Keratinocyte (primary cell): ENCODE data around the gene ANO2. TPM values are rescaled to one million over a fixed set of nuclear protein-coding genes. Genes with fewer than 3 reads are reported as not detected.

Experiments
- DNase-seq: peaks from one replicate; pipeline ENCODE4 v3.0.0-alpha.2; 2011; ENCODE audit warnings: low read depth, missing footprints, low spot score
- FAIRE-seq: peaks from 2 replicates; lab custom pipeline; 2011; peaks lifted over from hg19 to GRCh38; lab: Jason Lieb, UNC
- H2AFZ ChIP-seq: 2 replicates; pipeline ENCODE4 v1.6.0; 2012; ENCODE audit warnings: low read length, control low read depth, inconsistent platforms; ENCODE audit not compliant: control insufficient read depth
- H3K27ac ChIP-seq: 2 replicates; pipeline ENCODE4 v1.5.1; 2011; ENCODE audit warnings: low read length; ENCODE audit not compliant: control insufficient read depth, insufficient read depth
- H3K27me3 ChIP-seq: 3 replicates; pipeline ENCODE4 v1.6.0; 2011; ENCODE audit warnings: low read length; ENCODE audit not compliant: control insufficient read depth, insufficient read depth; ENCODE audit errors: extremely low read depth
- H3K36me3 ChIP-seq, 2 experiments: 2 replicates in 1 of 2; 3 replicates in 1 of 2; pipeline ENCODE4 v1.5.1; 2011; ENCODE audit warnings: low read length in 2 of 2, mild to moderate bottlenecking in 1 of 2; ENCODE audit not compliant: control insufficient read depth in 2 of 2, insufficient read depth in 2 of 2; ENCODE audit errors: extremely low read depth in 1 of 2
- H3K4me1 ChIP-seq: 3 replicates; pipeline ENCODE4 v1.5.1; 2011; ENCODE audit warnings: low read length; ENCODE audit not compliant: control insufficient read depth, insufficient read depth; ENCODE audit errors: extremely low read depth
- H3K4me2 ChIP-seq: 3 replicates; pipeline ENCODE4 v1.6.0; 2011; ENCODE audit warnings: low read depth, low read length; ENCODE audit not compliant: control insufficient read depth, insufficient read depth; ENCODE audit errors: extremely low read depth
- H3K4me3 ChIP-seq, 3 experiments: fragments of 200-600 bp in 1 of 3; sonication (generic) in 1 of 3; 2 replicates in 2 of 3; 3 replicates in 1 of 3; pipeline ENCODE4 v1.5.1; 2011 to 2016; ENCODE audit warnings: low read length in 3 of 3, mild to moderate bottlenecking in 3 of 3, control low read depth in 2 of 3, inconsistent platforms in 1 of 3, low read depth in 1 of 3, mixed read lengths in 1 of 3, mixed run types in 1 of 3, moderate library complexity in 1 of 3; ENCODE audit not compliant: control insufficient read depth in 2 of 3, insufficient read depth in 2 of 3; ENCODE audit errors: extremely low read depth in 1 of 3
- H3K79me2 ChIP-seq: 2 replicates; pipeline ENCODE4 v1.6.0; 2012; ENCODE audit warnings: low read length; ENCODE audit not compliant: control insufficient read depth, insufficient read depth
- H3K9ac ChIP-seq: 3 replicates; pipeline ENCODE4 v1.6.0; 2011; ENCODE audit warnings: low read length; ENCODE audit not compliant: control insufficient read depth, insufficient read depth; ENCODE audit errors: extremely low read depth
- H3K9me1 ChIP-seq: 3 replicates; pipeline ENCODE4 v1.6.0; 2011; ENCODE audit warnings: low read length; ENCODE audit not compliant: control insufficient read depth, insufficient read depth; ENCODE audit errors: extremely low read depth
- H3K9me3 ChIP-seq: 2 replicates; pipeline ENCODE4 v1.5.1; 2012; ENCODE audit warnings: low read depth, low read length; ENCODE audit not compliant: control insufficient read depth
- H4K20me1 ChIP-seq: 3 replicates; pipeline ENCODE4 v1.6.0; 2011; ENCODE audit warnings: low read length; ENCODE audit not compliant: control insufficient read depth, insufficient read depth; ENCODE audit errors: extremely low read depth
- CTCF ChIP-seq, 3 experiments: IDR thresholded peaks in 1 of 3; conservative IDR thresholded peaks in 1 of 3; optimal IDR thresholded peaks in 1 of 3; 2 replicates in 2 of 3; 3 replicates in 1 of 3; pipeline versions ENCODE3 to v1.5.1; 2011; ENCODE audit warnings: low read length in 3 of 3, mild to moderate bottlenecking in 3 of 3, moderate library complexity in 2 of 3, control low read depth in 1 of 3, inconsistent platforms in 1 of 3; ENCODE audit not compliant: insufficient read depth in 2 of 3; ENCODE audit errors: extremely low read depth in 1 of 3
- EZH2 ChIP-seq: IDR thresholded peaks from one replicate; pipeline ENCODE4 v1.6.1; 2012; ENCODE audit warnings: inconsistent platforms, mild to moderate bottlenecking, low read length, moderate library complexity
- dilution Hi-C: fragments of 300-500 bp; cut with MboI; formaldehyde crosslinking; loops from one replicate; pipeline ENCODE4 v1.7.0; 2020; ENCODE audit warnings: low sequenced_read_pairs; ENCODE audit not compliant: extremely low pct_ligation_motif_present
- polyA plus RNA-seq, 5 experiments: library from polyadenylated mRNA; depleted of rRNA in 3 of 5; stranded (reverse) in 3 of 5; stranded (forward) in 1 of 5; unstranded in 1 of 5; fragments of >200 nt; gene quantifications; 1 replicate in 1 of 5; 2 replicates in 3 of 5; 3 replicates in 1 of 5; pipeline versions ENCODE4 v1.2.1 to v1.2.3, GENCODE V29; 2011 to 2012; ENCODE audit warnings: missing spikeins in 2 of 5, low read depth in 1 of 5, low replicate concordance in 1 of 5

ANO2 gene
- polyA plus RNA-seq, 1 donor (not counting 4 experiments of a cell fraction or from before 2014, with no cell fraction given): 0.14 TPM

- DNase-seq (no peak), FAIRE-seq (no peak)
- Histone ChIP-seq H3K4me3 (no peak overlapping the region), H3K79me2 (no peaks in the 10 kb centered on the region), H3K27ac (no peak overlapping the region), H3K4me1 (no peaks in the 10 kb centered on the region), H3K9me3 (no peaks in the 10 kb centered on the region), H2AFZ (no peak overlapping the region), H4K20me1 (no peaks in the 10 kb centered on the region), H3K4me2 (no peak overlapping the region), H3K9ac (no peak overlapping the region), H3K9me1 (no peaks in the 10 kb centered on the region), H3K36me3 (no peaks in the 10 kb centered on the region), H3K27me3 (no peaks in the 10 kb centered on the region)
- dilution Hi-C loops: no loop called here
- TF ChIP-seq EZH2: no peak
- TF ChIP-seq CTCF (optimal IDR thresholded peaks at IDR 0.05 in 1 of 3, IDR thresholded peaks at IDR 0.05 in 1 of 3, conservative IDR thresholded peaks at IDR 0.05 in 1 of 3; ENCODE audit: extremely low read depth in 1 of 3, insufficient read depth in 2 of 3, low read length in 3 of 3): no peak
Measured at GRCh38 chr12:5912011-5912410, 33.0 kb downstream of the ANO2 start.

- TF ChIP-seq CTCF (optimal IDR thresholded peaks at IDR 0.05 in 1 of 3, IDR thresholded peaks at IDR 0.05 in 1 of 3, conservative IDR thresholded peaks at IDR 0.05 in 1 of 3; ENCODE audit: extremely low read depth in 1 of 3, insufficient read depth in 2 of 3, low read length in 3 of 3) (no peak), EZH2 (no peak)
- H3K4me3 ChIP-seq: no peak overlapping the region
- no peak overlapping the region for H3K9ac ChIP-seq
- H3K27me3 ChIP-seq: no peaks in the 10 kb centered on the region
- FAIRE-seq: no peak
- H3K79me2 ChIP-seq: no peaks in the 10 kb centered on the region
- H2AFZ ChIP-seq: no peak overlapping the region
- dilution Hi-C loops: no loop called here
- H3K9me3 ChIP-seq: no peaks in the 10 kb centered on the region
- H3K9me1 ChIP-seq: no peaks in the 10 kb centered on the region
- H3K36me3 ChIP-seq: no peaks in the 10 kb centered on the region
- H3K4me2 ChIP-seq: no peak overlapping the region
- H3K27ac ChIP-seq: no peak overlapping the region
- H4K20me1 ChIP-seq: no peaks in the 10 kb centered on the region
- H3K4me1 ChIP-seq: no peaks in the 10 kb centered on the region
- DNase-seq: no peak
Measured at GRCh38 chr12:5910790-5911548, 34.1 kb downstream of the ANO2 start.
